CD4-positive, alpha-beta T cell (primary cell): ENCODE results near the gene C1QL4. TPM values are rescaled to one million over a fixed set of nuclear protein-coding genes. Genes with fewer than 3 reads are reported as not detected.
"Not testable (repeated sequence)": the region's sequence is repeated elsewhere in the genome, so short reads cannot be mapped to it uniquely, and the experiment has no call there.

Source experiments
- ATAC-seq: fragments of 200-7000 bp; cut with Tn5 transposase; one replicate; pipeline ENCODE4 v1.10.0; 2022; ENCODE audit warnings: mild to moderate bottlenecking; ENCODE audit not compliant: poor library complexity
- CTCF ChIA-PET: fragments of 350-600 bp; sonication (Branson Sonifier 250); formaldehyde crosslinking; loops from one replicate; lab custom pipeline; 2021; ENCODE audit warnings: antibody characterized with exemption, inconsistent platforms; lab: Charles Lee
- POLR2A ChIA-PET: fragments of 350-600 bp; sonication (Branson Sonifier 250); formaldehyde crosslinking; loops from one replicate; lab custom pipeline; 2021; ENCODE audit warnings: antibody characterized with exemption, inconsistent platforms; lab: Charles Lee
- DNase-seq, 14 experiments: peaks; one replicate each; pipeline ENCODE4 v3.0.0-alpha.2; 2013 to 2020; ENCODE audit warnings: mixed read lengths in 2 of 14
- H3K27ac ChIP-seq, 2 donors: one replicate each; pipeline versions ENCODE4 v1.5.1 to v1.7.0; 2013; ENCODE audit warnings: low read length in 2 of 2, low read depth in 1 of 2, mild to moderate bottlenecking in 1 of 2
- H3K27me3 ChIP-seq, 2 experiments: 1 replicate in 1 of 2; 2 replicates in 1 of 2; pipeline versions ENCODE4 v1.6.1 to v1.7.0; 2013; ENCODE audit warnings: low read length in 2 of 2, control low read depth in 1 of 2, mild to moderate bottlenecking in 1 of 2, moderate library complexity in 1 of 2; ENCODE audit not compliant: insufficient read depth in 2 of 2, control insufficient read depth in 1 of 2
- H3K36me3 ChIP-seq: one replicate; pipeline ENCODE4 v1.6.1; 2013; ENCODE audit warnings: low read length, control low read depth; ENCODE audit not compliant: insufficient read depth
- H3K4me1 ChIP-seq: one replicate; pipeline ENCODE4 v1.6.1; 2013; ENCODE audit warnings: low read length, control low read depth; ENCODE audit not compliant: insufficient read depth
- H3K4me3 ChIP-seq: one replicate; pipeline ENCODE4 v1.5.1; 2013; ENCODE audit warnings: mild to moderate bottlenecking, low read length, moderate library complexity
- H3K9me3 ChIP-seq, 2 experiments: 1 replicate in 1 of 2; 2 replicates in 1 of 2; pipeline versions ENCODE4 v1.6.1 to v1.7.0; 2013; ENCODE audit warnings: low read length in 2 of 2, mild to moderate bottlenecking in 2 of 2, control low read depth in 1 of 2, moderate library complexity in 1 of 2; ENCODE audit not compliant: control insufficient read depth in 1 of 2, insufficient read depth in 1 of 2
- H3K27ac Mint-ChIP-seq: one replicate; pipeline ENCODE4 v1.8.0; 2020; ENCODE audit warnings: mixed read lengths
- H3K27me3 Mint-ChIP-seq: one replicate; pipeline ENCODE4 v1.8.0; 2021; ENCODE audit warnings: mixed read lengths
- H3K36me3 Mint-ChIP-seq: one replicate; pipeline ENCODE4 v1.8.0; 2021; ENCODE audit warnings: low read depth, mixed read lengths
- H3K4me1 Mint-ChIP-seq: one replicate; pipeline ENCODE4 v1.8.0; 2021; ENCODE audit warnings: low read depth, mixed read lengths
- H3K4me3 Mint-ChIP-seq: one replicate; pipeline ENCODE4 v1.8.0; 2020; ENCODE audit warnings: mild to moderate bottlenecking, mixed read lengths
- H3K9me3 Mint-ChIP-seq: one replicate; pipeline ENCODE4 v1.8.0; 2020; ENCODE audit warnings: mixed read lengths
- intact Hi-C, 2 experiments: fragments of 100-400 bp; cut with DNase I in 1 of 2; cut with micrococcal nuclease in 1 of 2; formaldehyde crosslinking; loops; one replicate each; pipeline versions ENCODE4 v1.15.1 to v1.9.0; 2023 to 2025; cut with DNase I, micrococcal nuclease
- total RNA-seq, 174 experiments: library from RNA in 2 of 174; stranded (reverse) in 2 of 174; gene quantifications; one replicate each; pipeline ENCODE4 v1.2.3 and lab custom pipeline; 2021 to 2026
- TF ChIP-seq, protein P1 (sequence below): fragments of 200-600 bp; IDR thresholded peaks from one replicate; pipeline ENCODE4 v1.8.0; 2022; ENCODE audit warnings: antibody characterized with exemption, mild to moderate bottlenecking

The C1QL4 gene
- total RNA-seq, 2 experiments from 2014 or later: not detected

DNA sequence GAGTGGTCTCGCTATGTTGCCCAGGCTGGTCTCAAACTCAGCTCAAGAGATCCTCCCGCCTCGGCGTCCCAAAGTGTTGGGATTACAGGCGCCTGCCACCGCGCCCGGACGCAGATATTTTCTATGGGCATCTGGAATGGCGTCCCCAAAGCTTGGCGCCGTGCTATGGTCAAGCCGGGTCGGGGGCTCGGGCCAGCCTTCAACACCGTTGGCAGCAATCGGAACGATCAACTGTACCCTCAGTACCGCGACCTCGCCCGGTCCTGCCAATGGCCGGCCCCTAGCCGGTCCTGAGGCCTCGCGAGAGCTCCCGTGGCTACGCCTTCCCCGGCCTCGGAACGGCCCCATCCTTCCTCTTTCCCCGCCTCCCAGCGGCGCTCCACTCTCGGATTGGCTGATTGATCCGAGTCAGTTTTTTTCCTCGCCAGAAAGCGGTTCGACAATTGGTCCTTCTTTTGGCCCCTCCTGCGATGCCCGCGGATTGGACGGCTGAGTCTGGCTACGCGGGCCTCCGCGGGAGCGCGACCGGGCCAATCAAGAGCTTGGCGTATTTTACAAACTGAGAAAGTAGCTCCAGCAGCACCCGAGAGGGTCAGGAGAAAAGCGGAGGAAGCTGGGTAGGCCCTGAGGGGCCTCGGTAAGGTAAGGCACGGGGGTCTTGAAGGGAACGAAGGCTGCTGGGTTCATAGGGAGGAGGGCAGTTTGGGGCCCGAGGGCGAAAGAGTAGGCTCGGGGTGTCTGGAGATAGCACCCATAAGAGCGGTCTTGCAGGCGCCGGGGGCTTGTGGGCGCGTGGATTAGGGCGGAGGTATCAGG is 14.1 kb downstream of the C1QL4 start, which contains the start of gene TROAP:
Gene TROAP (plus strand): TSS at position 548 of the 816 bp plus-strand sequence. CDS start 354 bp downstream, outside the sequence.
- ATAC-seq: peak; percentile 95
- H3K27ac Mint-ChIP-seq: peak within 1 kb of the TSS; percentile 56
- no peaks in the 10 kb centered on the region for H3K9me3 Mint-ChIP-seq
- no peaks in the 10 kb centered on the region for H3K36me3 Mint-ChIP-seq
- Histone ChIP-seq H3K36me3 (no peaks in the 10 kb centered on the region), H3K27ac (peak within 1 kb of the TSS in 1 of 2 donors; percentile 3), H3K4me3 (peak within 1 kb of the TSS; percentile 89), H3K9me3 (no peaks in the 10 kb centered on the region), H3K4me1 (peaks cover 19% of the 10 kb centered on the region), H3K27me3 (no peaks in the 10 kb centered on the region)
- TF ChIP-seq, protein P1, sequence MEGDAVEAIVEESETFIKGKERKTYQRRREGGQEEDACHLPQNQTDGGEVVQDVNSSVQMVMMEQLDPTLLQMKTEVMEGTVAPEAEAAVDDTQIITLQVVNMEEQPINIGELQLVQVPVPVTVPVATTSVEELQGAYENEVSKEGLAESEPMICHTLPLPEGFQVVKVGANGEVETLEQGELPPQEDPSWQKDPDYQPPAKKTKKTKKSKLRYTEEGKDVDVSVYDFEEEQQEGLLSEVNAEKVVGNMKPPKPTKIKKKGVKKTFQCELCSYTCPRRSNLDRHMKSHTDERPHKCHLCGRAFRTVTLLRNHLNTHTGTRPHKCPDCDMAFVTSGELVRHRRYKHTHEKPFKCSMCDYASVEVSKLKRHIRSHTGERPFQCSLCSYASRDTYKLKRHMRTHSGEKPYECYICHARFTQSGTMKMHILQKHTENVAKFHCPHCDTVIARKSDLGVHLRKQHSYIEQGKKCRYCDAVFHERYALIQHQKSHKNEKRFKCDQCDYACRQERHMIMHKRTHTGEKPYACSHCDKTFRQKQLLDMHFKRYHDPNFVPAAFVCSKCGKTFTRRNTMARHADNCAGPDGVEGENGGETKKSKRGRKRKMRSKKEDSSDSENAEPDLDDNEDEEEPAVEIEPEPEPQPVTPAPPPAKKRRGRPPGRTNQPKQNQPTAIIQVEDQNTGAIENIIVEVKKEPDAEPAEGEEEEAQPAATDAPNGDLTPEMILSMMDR: no peak
- peak within 1 kb of the TSS; percentile 90 for H3K4me3 Mint-ChIP-seq
- peak; percentile 93 to 99 (median 95) for DNase-seq
- ChIA-PET CTCF (interaction anchor here (0.8 to 3.1 kb wide), 9 partner anchors 9 to 418 kb away, joined by 3 to 19 read pairs (median 6); partner anchors contain the start of genes C1QL4, DNAJC22, PRPF40B and SPATS2), POLR2A (interaction anchor here (0.6 to 1.9 kb wide), 17 partner anchors 9 to 505 kb away, joined by 3 to 22 read pairs (median 5); partner anchors contain the start of genes C1QL4, DNAJC22, NCKAP5L and PRPF40B)
- peaks cover 19% of the 10 kb centered on the region for H3K4me1 Mint-ChIP-seq
- intact Hi-C loops: loop anchor here (1.0 to 5.0 kb wide), 2 partner anchors 14 to 191 kb away; partner anchors contain the start of genes C1QL4 (in 1 of the 2) and TUBA1B (in 1 of the 2)
- no peaks in the 10 kb centered on the region for H3K27me3 Mint-ChIP-seq

DNA sequence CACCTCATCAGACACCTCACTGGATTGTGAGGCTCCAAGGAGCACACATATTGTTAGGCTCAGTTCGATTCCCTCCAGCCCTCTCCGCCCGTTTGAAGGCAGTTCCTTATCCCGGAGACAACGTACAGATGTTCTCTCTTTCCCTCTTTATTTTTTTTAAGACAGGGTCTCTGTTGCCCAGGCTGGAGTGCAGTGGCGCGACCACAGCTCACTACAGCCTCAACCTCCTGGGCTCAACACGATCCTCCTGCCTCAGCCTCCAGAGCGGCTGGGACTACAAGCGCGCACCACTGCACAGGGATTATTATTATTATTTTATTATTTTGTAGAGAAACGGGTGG is 14.7 kb downstream of the C1QL4 start:
- TF ChIP-seq, protein P1: no peak
- ATAC-seq (no peak), DNase-seq (no peak)
- Histone ChIP-seq H3K9me3 (no peaks in the 10 kb centered on the region), H3K4me1 (peaks cover 19% of the 10 kb centered on the region), H3K27me3 (no peaks in the 10 kb centered on the region), H3K27ac (peak overlapping the region in 1 of 2 donors; percentile 3), H3K4me3 (peak overlapping the region; percentile 89), H3K36me3 (no peaks in the 10 kb centered on the region)
- no peaks in the 10 kb centered on the region for H3K36me3 Mint-ChIP-seq
- H3K4me1 Mint-ChIP-seq: peaks cover 19% of the 10 kb centered on the region
- no peaks in the 10 kb centered on the region for H3K27me3 Mint-ChIP-seq
- ChIA-PET POLR2A (interaction anchor here (1.0 to 1.9 kb wide), 13 partner anchors 10 to 419 kb away, joined by 3 to 22 read pairs (median 6); partner anchors contain the start of genes C1QL4, DNAJC22, PRPF40B and SPATS2), CTCF (interaction anchor here (1.0 to 3.1 kb wide), 8 partner anchors 9 to 419 kb away, joined by 3 to 19 read pairs (median 8); partner anchors contain the start of genes C1QL4, DNAJC22, PRPF40B and SPATS2)
- H3K9me3 Mint-ChIP-seq: no peaks in the 10 kb centered on the region
- intact Hi-C loops: loop anchor here in 1 of 2 experiments (5.0 kb wide), 1 partner anchor 190 kb away; the partner anchor contains the start of gene TUBA1B
- peak overlapping the region; percentile 90 for H3K4me3 Mint-ChIP-seq
- H3K27ac Mint-ChIP-seq: peak overlapping the region; percentile 56

DNA sequence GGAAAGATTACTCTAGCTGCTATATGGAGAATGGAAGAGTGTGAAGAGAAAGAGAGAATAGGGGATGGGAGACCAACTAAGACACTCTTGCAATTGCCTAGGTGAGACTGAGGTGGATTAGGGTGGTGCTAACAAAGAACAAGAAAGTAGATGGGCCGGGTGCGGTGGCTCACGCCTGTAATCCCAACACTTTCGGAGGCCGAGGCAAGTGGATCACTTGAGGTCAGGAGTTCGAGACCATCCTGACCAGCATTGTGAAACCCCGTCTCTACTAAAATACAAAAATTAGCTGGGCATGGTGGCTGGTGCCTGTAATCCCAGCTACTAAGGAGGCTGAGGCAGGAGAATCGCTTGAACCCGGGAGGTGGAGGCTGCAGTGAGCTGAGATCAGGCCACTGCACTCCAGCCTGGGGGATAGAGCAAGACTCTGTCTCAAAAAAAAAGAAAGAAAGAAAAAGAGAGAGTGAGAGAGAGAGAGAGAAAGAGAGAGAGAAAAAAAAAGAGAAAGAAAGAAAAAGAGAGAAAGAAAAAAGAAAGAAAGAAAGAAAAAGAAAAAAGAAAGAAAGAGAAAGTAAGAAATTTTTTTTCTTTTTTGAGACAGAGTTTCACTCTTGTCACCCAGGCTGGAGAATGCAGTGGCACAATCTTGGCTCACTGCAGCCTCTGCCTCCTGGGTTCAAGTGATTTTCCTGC is 16.4 kb downstream of the C1QL4 start:
- Mint-ChIP-seq H3K4me1 (peaks cover 19% of the 10 kb centered on the region), H3K4me3 (peak overlapping the region; percentile 79), H3K27ac (peak overlapping the region; percentile 16)
- DNase-seq, H3K36me3 ChIP-seq, H3K27me3 ChIP-seq, ATAC-seq, H3K4me3 ChIP-seq, H3K27me3 Mint-ChIP-seq, H3K27ac ChIP-seq, H3K9me3 Mint-ChIP-seq, H3K9me3 ChIP-seq, H3K36me3 Mint-ChIP-seq, POLR2A ChIA-PET, CTCF ChIA-PET: not testable (repeated sequence)
- intact Hi-C loops: loop anchor here in 1 of 2 experiments (5.0 kb wide), 1 partner anchor 188 kb away; the partner anchor contains the start of gene TUBA1B
- H3K4me1 ChIP-seq: peaks cover 19% of the 10 kb centered on the region

DNA sequence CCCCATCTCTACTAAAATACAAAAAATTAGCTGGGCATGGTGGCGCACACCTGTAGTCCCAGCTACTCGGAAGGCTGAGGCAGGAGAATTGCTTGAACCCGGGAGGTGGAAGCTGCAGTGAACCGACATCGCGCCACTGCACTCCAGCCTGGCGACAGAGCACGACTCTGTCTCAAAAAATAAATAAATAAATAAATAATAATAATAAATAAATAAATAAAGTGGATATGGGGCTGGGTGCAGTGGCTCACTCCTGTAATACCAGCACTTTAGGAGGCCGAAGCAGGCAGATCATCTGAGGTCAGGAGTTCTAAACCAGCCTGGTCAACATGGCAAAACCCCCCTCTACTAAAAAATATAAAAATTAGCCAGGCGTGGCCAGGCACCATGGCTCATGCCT is 19.9 kb downstream of the C1QL4 start:
- H3K36me3 ChIP-seq, H3K27ac ChIP-seq, H3K9me3 ChIP-seq, H3K4me1 ChIP-seq, H3K9me3 Mint-ChIP-seq, H3K4me1 Mint-ChIP-seq, H3K4me3 Mint-ChIP-seq, H3K27me3 ChIP-seq, DNase-seq, intact Hi-C loops, H3K36me3 Mint-ChIP-seq, H3K4me3 ChIP-seq, H3K27me3 Mint-ChIP-seq, POLR2A ChIA-PET, ATAC-seq, H3K27ac Mint-ChIP-seq: not testable (repeated sequence)
- CTCF ChIA-PET: interaction anchor here (1.0 kb wide), 1 partner anchor 25 kb away, joined by 3 read pairs; no protein-coding TSS in a partner anchor
